HG03378 (cell line): ENCODE measurements around the gene BCS1L.
A peak's percentile ranks its signal among the peaks of the same experiment; 100 is the strongest.

Experiments used
- ATAC-seq: cut with Tn5 transposase; IDR thresholded peaks from one replicate; pipeline ENCODE4 v1.9.1; 2021; ENCODE audit warnings: mild to moderate bottlenecking, moderate library complexity; ENCODE audit not compliant: unreplicated experiment

BCS1L gene

GRCh38 chr2:218659258-218659987 lies at the start of gene BCS1L, which contains the start of gene ZNF142:
Gene BCS1L, plus strand, starts transcription at chr2:218659683. Its CDS starts 1,305 bp downstream, at chr2:218660988.
Gene ZNF142, minus strand, starts transcription at chr2:218659623. Its CDS starts 3,194 bp downstream, at chr2:218656429.
- ATAC-seq, result peak; percentile 76

GRCh38 chr2:218615868-218616315 lies 43.6 kb upstream of the BCS1L start:
- ATAC-seq, result no peak

DNA sequence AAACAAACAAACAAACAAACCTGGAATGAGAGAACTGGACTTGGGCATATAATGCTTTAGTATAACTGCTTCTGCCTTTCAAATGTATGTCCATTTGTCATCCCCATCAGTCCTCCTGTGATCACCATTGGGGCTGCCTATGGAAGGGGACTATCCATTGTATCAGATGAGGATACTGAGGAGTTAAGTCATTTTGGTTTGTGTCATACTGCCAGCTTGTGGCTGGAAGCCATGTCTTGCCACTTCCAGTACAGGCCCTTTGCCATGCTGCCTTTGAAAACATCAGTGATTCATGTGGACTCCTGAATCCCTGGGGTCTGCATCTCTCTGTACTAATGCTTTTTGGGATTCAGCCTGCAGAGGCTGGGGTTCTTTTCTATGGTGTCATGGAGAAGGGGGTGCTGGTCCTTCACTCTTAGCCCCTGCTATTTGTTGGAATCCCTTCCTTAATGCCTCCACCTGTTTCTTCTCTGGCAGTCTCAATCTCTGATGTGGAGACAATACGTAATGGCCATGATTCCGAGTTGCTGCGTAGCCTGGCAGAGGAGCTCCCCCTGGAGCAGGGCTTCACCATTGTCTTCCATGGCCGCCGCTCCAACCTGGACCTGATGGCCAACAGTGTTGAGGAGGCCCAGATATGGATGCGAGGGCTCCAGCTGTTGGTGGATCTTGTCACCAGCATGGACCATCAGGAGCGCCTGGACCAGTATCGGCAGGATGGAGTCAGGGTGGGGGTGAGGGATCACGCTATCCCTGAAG lies 41.2 kb upstream of the BCS1L start:
- ATAC-seq, result no peak

GRCh38 chr2:218621007-218621406 lies 38.5 kb upstream of the BCS1L start:
- no peak for ATAC-seq

DNA sequence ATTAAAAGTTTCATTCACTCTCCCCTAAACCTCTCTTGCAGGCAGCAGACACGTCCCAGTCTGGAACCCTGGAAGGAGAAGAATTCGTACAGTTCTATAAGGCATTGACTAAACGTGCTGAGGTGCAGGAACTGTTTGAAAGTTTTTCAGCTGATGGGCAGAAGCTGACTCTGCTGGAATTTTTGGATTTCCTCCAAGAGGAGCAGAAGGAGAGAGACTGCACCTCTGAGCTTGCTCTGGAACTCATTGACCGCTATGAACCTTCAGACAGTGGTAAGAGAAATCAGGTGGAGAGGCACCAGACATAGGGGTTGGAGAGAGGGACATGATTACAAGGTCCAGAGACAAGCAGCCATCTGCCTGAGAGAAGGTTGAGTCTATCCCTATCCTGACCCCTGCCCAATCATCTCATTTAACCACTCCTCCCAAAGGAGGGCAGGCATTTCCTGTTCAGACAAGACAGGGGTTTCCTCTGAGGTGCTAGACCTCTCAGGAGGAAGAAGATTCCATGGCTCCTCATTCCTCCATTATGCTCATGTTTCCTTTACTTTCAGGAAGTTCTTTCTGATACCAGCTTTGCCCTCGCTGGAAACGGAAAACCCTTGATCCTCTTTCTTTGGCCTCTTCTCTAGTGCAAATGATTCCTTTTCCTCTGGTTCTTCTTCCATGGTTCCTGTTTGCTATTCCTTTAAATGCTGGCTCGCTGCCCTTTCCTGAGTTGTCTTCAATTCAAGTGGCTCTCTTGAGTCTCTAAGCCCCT lies 36.7 kb upstream of the BCS1L start:
- ATAC-seq, result no peak

- no peak for ATAC-seq
Measured at GRCh38 chr2:218623366-218623705, 36.1 kb upstream of the BCS1L start.

GRCh38 chr2:218626369-218626768 lies 33.1 kb upstream of the BCS1L start:
- no peak for ATAC-seq

DNA sequence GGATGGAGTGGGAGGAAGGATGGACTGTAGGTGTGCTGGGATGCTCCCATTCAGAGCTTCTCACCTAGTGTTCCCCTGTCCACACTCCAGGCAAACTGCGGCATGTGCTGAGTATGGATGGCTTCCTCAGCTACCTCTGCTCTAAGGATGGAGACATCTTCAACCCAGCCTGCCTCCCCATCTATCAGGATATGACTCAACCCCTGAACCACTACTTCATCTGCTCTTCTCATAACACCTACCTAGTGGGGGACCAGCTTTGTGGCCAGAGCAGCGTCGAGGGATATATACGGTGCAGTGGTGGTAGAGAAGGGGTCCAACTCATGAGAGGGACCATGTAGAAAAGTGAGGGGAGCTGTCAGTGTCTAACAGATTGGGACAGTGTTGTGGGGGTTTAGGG lies 31.5 kb upstream of the BCS1L start:
- no peak for ATAC-seq

- ATAC-seq, result no peak
Measured at GRCh38 chr2:218631837-218632236, 27.6 kb upstream of the BCS1L start.

DNA sequence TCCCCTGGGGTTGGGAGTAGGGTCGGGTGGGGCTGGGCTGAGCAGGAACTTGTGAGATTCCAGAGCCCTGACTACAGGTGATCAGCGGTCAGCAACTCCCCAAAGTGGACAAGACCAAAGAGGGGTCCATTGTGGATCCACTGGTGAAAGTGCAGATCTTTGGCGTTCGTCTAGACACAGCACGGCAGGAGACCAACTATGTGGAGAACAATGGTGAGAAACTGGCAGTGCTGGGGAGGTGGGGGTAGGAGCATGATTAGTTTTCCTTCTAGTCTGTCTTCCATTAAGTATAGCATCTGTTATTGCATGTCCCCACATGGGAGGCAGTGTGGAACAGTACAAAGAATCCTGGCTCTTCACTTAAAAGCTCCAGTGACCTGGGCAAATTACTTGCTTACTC lies 23.8 kb upstream of the BCS1L start:
- ATAC-seq, result no peak

GRCh38 chr2:218638372-218638771 lies 21.1 kb upstream of the BCS1L start:
- no peak for ATAC-seq

GRCh38 chr2:218642121-218642656 lies 17.3 kb upstream of the BCS1L start:
- ATAC-seq, result no peak

DNA sequence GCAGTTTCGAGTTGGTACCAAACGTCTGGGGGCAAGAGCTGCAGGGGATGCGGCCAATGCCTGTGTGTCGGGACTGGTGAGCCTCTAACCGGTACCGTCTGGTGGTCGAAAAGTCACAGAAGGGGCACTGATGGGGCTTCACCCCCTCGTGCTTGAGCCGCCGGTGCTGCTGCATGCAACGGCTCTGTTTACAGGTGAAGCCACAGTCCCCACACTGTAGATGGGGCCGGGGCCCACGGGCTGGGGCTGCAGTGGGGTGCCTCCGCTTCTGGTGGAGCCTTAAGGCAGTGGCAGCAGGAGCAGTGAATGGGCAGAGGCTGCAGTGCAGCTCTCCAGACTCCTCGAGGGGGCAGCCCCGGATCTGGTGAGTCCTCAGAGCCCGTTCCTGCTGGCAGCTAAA lies 16.7 kb upstream of the BCS1L start:
- ATAC-seq, result no peak

DNA sequence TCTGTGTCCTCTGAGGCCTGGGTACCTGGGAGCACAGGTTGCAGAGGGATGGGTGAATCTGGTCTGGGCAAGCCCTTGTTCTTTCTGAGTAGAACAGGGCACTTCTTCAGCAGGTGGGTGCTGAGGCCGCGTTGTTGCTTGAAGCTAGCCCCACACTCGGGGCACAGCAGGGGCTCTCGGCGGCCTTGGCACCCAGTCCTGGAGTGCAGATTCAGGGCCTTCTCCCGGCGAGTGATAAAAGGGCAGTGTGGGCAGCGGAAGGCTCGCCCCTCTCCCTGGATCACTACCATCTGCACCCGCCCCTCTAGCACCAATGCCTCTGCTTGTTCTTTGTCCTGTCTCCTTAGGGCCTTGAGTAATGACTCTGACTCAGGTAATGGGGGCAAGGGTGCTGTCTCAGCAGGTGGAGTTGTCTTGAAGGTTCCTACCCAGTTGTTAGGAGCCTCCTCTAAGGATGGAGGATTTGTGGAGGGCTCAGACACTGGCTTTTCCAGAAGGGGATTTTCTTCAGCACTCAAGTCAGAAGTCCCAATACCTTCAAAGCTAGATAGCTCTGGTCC lies 15.7 kb upstream of the BCS1L start:
- no peak for ATAC-seq

GRCh38 chr2:218644721-218645120 lies 14.8 kb upstream of the BCS1L start:
- ATAC-seq, result no peak

DNA sequence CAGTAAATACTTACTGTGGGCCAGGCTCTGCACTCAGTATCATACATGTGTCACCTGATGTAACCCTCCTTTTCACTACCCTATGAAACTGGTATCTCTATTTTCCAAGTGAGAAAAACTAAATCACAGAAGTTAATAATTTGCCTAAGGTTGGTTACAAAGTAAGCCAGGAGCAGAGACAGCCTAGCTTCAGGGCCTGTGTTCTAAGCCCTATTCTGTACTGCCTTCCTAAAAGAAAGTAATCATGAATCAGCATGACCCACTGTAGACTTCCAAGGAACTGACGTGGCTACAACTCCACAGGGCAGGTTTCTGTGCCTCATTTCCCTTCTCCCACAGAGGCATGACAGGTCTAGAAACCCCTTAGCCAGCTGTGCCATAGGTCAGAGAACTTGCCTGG lies 14.4 kb upstream of the BCS1L start:
- ATAC-seq, result peak; percentile 61

DNA sequence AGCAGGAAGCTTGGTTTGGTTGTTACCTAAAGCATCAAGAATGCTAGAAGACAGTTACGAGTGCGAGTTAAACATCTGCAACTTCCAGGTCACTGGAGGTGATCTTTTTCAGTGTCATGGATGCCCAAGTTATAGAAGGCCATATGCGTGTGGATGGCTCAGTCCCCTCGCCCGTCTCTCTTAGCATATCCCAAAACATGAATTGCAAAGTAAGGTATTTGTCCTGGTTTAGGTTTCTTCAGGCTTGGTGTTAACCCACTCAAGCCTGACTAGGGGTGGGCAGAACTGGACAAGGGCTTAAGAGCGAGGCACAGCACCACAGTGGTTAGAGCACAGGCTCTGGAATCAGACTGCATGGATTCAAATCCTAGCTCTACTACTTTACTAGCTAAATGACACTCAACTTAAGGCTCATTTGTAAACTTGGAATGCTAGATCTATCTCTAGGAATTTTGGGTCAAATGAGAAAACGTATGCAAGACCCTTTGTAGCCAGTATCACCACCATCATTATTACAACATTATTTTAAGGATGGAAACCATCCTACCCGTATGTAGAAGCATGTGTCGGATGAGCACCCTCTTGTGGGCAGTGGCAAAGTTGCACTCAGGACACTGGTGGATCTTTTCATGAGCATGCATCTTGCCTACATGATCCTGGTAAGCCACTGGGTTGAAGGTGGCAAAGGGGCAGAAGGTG lies 11.2 kb upstream of the BCS1L start:
- no peak for ATAC-seq

DNA sequence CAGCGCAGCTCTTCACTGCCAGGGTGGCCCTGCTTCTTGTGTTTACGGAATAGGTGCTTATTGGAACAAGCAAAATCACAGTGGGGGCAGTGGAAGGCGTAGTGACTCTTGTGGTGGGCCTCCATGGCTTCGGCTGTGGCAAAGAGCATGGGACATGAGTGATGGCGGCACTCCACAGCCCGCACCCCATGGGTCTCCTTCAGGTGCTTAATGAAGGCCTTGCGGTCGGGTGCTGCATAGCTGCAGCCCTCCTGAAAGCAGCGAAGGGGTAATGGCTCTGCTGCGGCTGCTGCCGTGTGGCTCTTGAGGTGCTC lies 10.7 kb upstream of the BCS1L start:
- no peak for ATAC-seq

DNA sequence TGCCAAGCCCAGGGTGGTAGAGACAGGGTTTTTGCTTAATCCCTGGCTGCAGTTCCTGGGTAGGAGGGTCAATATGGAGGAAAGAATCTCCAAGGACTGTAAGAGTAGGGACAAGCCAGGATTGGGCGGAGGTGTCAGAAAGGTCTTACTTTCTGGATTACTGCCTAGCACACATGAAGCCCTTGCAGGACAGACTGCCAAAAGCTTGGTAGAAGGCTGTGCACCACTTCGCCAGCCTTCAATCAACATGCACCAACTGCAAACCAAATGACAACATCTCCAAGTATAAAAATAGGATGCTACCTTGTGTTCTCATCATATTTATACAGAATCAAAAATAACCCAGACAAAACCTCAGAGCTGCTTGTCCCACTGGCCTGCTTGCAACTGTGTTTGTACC lies 3.7 kb upstream of the BCS1L start:
- no peak for ATAC-seq

- ATAC-seq, result peak; percentile 39
Measured at GRCh38 chr2:218658671-218659257, 719 bp upstream of the BCS1L start.
